ENCODE data around the gene FHL1. TPM values are rescaled to one million over a fixed set of nuclear protein-coding genes. Genes with fewer than 3 reads are reported as not detected.

Gene FHL1
- total RNA-seq, 4 donors from 2014 or later: 693 to 4,057 (median 1,828) TPM

- TF ChIP-seq CTCF (IDR thresholded peaks at IDR 0.05; ENCODE audit: low read depth): no peak
Measured at GRCh38 chrX:136194536-136194935, 47.2 kb downstream of the FHL1 start.

- TF ChIP-seq CTCF (IDR thresholded peaks at IDR 0.05; ENCODE audit: low read depth): no peak
Measured at GRCh38 chrX:136195247-136195646, 47.9 kb downstream of the FHL1 start.

- TF ChIP-seq CTCF (IDR thresholded peaks at IDR 0.05; ENCODE audit: low read depth): no peak
Measured at GRCh38 chrX:136196691-136197155, 49.4 kb downstream of the FHL1 start.

- no peak for TF ChIP-seq CTCF (IDR thresholded peaks at IDR 0.05; ENCODE audit: low read depth)
Measured at GRCh38 chrX:136198010-136198409, 50.7 kb downstream of the FHL1 start.

GRCh38 chrX:136198678-136199243 lies 51.4 kb downstream of the FHL1 start:
- no peak for TF ChIP-seq CTCF (IDR thresholded peaks at IDR 0.05; ENCODE audit: low read depth)

- no peak for TF ChIP-seq CTCF (IDR thresholded peaks at IDR 0.05; ENCODE audit: low read depth)
Measured at GRCh38 chrX:136199365-136199764, 52.0 kb downstream of the FHL1 start.

GRCh38 chrX:136200466-136200865 lies 53.1 kb downstream of the FHL1 start:
- TF ChIP-seq CTCF (IDR thresholded peaks at IDR 0.05; ENCODE audit: low read depth): no peak
